Esophagus muscularis mucosa (tissue), 4 donors: ENCODE measurements around the gene AIFM3. TPM values are rescaled to one million over a fixed set of nuclear protein-coding genes. Genes with fewer than 3 reads are reported as not detected.
"Not testable (repeated sequence)": the region's sequence is repeated elsewhere in the genome, so short reads cannot be mapped to it uniquely, and the experiment has no call there.

Experiments
- DNase-seq: peaks from one replicate; pipeline ENCODE4 v3.0.0-alpha.2; 2017; ENCODE audit errors: extremely low spot score
- H3K27ac ChIP-seq, 4 donors: fragments of 200-600 bp; sonication (generic); replicated peaks in 1 of 4; 1 replicate in 3 of 4; 2 replicates in 1 of 4; pipeline ENCODE4 v1.5.1; 2016 to 2019; ENCODE audit warnings: mild to moderate bottlenecking in 1 of 4
- H3K27me3 ChIP-seq, 4 donors: fragments of 200-600 bp; sonication (generic); one replicate each; pipeline versions ENCODE4 v1.5.1 to v1.6.0; 2016 to 2019
- H3K36me3 ChIP-seq, 4 donors: fragments of 200-600 bp; sonication (generic); one replicate each; pipeline ENCODE4 v1.5.1; 2016 to 2019
- H3K4me1 ChIP-seq, 4 donors: fragments of 200-600 bp; sonication (generic); one replicate each; pipeline ENCODE4 v1.5.1; 2016 to 2019
- H3K4me3 ChIP-seq, 4 donors: fragments of 200-600 bp; sonication (generic); 1 replicate in 2 of 4; 2 replicates in 2 of 4; pipeline ENCODE4 v1.5.1; 2016 to 2019; ENCODE audit warnings: mild to moderate bottlenecking in 4 of 4, moderate library complexity in 1 of 4
- H3K9me3 ChIP-seq, 4 donors: fragments of 200-600 bp; sonication (generic); 1 replicate in 3 of 4; 2 replicates in 1 of 4; pipeline ENCODE4 v1.5.1; 2016 to 2019
- CTCF ChIP-seq, 3 experiments: fragments of 200-600 bp in 2 of 3; fragments of 450-650 bp in 1 of 3; sonication (generic) in 2 of 3; IDR thresholded peaks; one replicate each; pipeline ENCODE4 v1.5.1; 2017 to 2019; ENCODE audit warnings: antibody characterized with exemption in 3 of 3, mild to moderate bottlenecking in 2 of 3, moderate library complexity in 1 of 3
- EP300 ChIP-seq: sonication (generic); formaldehyde crosslinking; IDR thresholded peaks from one replicate; pipeline ENCODE4 v1.6.1; 2017; ENCODE audit warnings: antibody characterized with exemption
- POLR2A ChIP-seq: fragments of 450-650 bp; IDR thresholded peaks from one replicate; pipeline ENCODE4 v1.6.1; 2017; ENCODE audit warnings: antibody characterized with exemption, moderate library complexity, mild to moderate bottlenecking, low read depth
- POLR2AphosphoS5 ChIP-seq, 2 donors: sonication (generic); formaldehyde crosslinking; IDR thresholded peaks; one replicate each; pipeline ENCODE4 v1.6.1; 2017; ENCODE audit warnings: antibody characterized with exemption in 2 of 2
- WGBS: methylation state at CpG from one replicate; pipeline ENCODE4 v1.1.5; 2018; 5-methylcytosine and 5-hydroxymethylcytosine counted together
- intact Hi-C: fragments of 100-400 bp; cut with DNase I; formaldehyde crosslinking; loops from one replicate; pipeline ENCODE4 v1.15.1; 2023
- total RNA-seq, 4 donors: library from RNA; depleted of rRNA; stranded (reverse); fragments of >200 nt; gene quantifications; one replicate each; pipeline versions ENCODE4 v1.1.0 to v1.2.1, GENCODE V29; 2016

Gene AIFM3
- total RNA-seq, 4 donors from 2014 or later = 0.92 to 1.7 (median 1.4) TPM

DNA sequence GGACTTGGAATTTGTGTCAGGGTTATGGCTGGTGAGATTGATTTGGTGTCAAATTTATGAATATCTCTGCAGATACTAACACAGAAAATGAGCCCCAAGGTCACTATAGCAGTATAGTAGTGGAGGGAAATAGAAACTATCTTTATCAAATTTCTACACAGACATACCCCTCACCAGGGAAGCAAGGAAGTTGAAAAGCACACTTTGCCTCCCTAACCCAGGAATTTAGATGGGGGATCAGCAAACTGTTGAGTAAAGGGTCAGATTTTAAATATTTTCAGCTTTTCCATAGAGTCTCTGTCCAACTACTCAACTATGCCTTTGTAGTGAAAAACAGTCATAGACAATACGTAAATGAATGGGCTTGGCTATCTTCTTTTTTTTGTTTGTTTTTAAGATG, 37.1 kb upstream of the AIFM3 start:
- 91% methylated on average over 1 of the region's 1 CpG for WGBS
- DNase-seq = no peak
- intact Hi-C loops = no loop called here
- Histone ChIP-seq H3K27ac (no peak overlapping the region), H3K36me3 (peaks cover 5 to 19% (median 10%) of the 10 kb centered on the region in 4 donors), H3K9me3 (no peaks in the 10 kb centered on the region), H3K27me3 (no peaks in the 10 kb centered on the region), H3K4me1 (peaks cover 20 to 68% (median 47%) of the 10 kb centered on the region in 4 donors), H3K4me3 (no peak overlapping the region)
- no peak for TF ChIP-seq POLR2A
- TF ChIP-seq POLR2AphosphoS5 (IDR thresholded peaks at IDR 0.05) = no peak
- TF ChIP-seq CTCF (IDR thresholded peaks at IDR 0.05) = no peak
- no peak for TF ChIP-seq EP300

DNA sequence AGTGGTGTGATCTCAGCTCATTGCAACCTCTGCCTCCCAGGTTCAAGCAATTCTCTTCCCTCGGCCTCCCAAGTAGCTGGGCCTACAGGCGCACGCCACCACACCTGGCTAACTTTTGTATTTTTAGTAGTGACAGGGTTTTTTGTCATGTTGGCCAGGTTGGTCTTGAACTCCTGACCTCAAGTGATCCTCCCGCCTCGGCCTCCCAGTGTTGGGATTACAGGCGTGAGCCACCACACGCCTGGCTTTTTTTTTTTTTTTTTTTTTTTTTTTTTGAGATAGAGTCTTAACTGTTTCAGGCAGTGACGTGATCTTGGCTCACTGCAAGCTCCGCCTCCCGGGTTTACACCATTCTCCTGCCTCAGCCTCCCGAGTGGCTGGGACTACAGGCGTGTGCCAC, 36.6 kb upstream of the AIFM3 start:
- intact Hi-C loops, H3K27me3 ChIP-seq, DNase-seq, H3K27ac ChIP-seq, H3K4me3 ChIP-seq, H3K9me3 ChIP-seq: not testable (repeated sequence)
- Histone ChIP-seq H3K36me3 (peaks cover 5 to 23% (median 13%) of the 10 kb centered on the region in 4 donors), H3K4me1 (peaks cover 20 to 66% (median 44%) of the 10 kb centered on the region in 4 donors)
- whole genome bisulfite sequencing = 96% methylated on average over 12 of the region's 12 CpGs

- WGBS = 74% methylated on average over 4 of the region's 4 CpGs
- no peaks in the 10 kb centered on the region for H3K9me3 ChIP-seq
- no peak for DNase-seq
- intact Hi-C loops = no loop called here
- H3K4me1 ChIP-seq = peaks cover 17 to 65% (median 44%) of the 10 kb centered on the region in 4 donors
- no peak overlapping the region for H3K4me3 ChIP-seq
- H3K27me3 ChIP-seq = no peaks in the 10 kb centered on the region
- TF ChIP-seq POLR2A (no peak), POLR2AphosphoS5 (IDR thresholded peaks at IDR 0.05) (no peak), EP300 (no peak), CTCF (IDR thresholded peaks at IDR 0.05) (no peak)
- no peak overlapping the region for H3K27ac ChIP-seq
- H3K36me3 ChIP-seq = peaks cover 5 to 31% (median 19%) of the 10 kb centered on the region in 4 donors
Observed at GRCh38 chr22:20931126-20931654, 35.9 kb upstream of the AIFM3 start.

DNA sequence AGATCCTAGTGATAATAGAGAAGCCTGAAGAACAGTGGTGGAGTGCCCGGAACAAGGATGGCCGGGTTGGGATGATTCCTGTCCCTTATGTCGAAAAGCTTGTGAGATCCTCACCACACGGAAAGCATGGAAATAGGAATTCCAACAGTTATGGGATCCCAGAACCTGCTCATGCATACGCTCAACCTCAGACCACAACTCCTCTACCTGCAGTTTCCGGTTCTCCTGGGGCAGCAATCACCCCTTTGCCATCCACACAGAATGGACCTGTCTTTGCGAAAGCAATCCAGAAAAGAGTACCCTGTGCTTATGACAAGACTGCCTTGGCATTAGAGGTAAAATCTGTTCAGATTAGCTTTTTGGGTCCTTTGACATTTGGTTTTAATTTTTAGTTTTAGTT, 33.1 kb upstream of the AIFM3 start:
- Histone ChIP-seq H3K4me3 (no peak overlapping the region), H3K9me3 (no peaks in the 10 kb centered on the region), H3K36me3 (peaks cover 5 to 44% (median 28%) of the 10 kb centered on the region in 4 donors), H3K4me1 (peaks cover 30 to 73% (median 51%) of the 10 kb centered on the region in 4 donors), H3K27ac (no peak overlapping the region), H3K27me3 (no peaks in the 10 kb centered on the region)
- WGBS = 94% methylated on average over 7 of the region's 7 CpGs
- intact Hi-C loops = no loop called here
- no peak for DNase-seq
- TF ChIP-seq EP300 = no peak
- TF ChIP-seq POLR2A = no peak
- TF ChIP-seq POLR2AphosphoS5 (IDR thresholded peaks at IDR 0.05) = no peak
- TF ChIP-seq CTCF (IDR thresholded peaks at IDR 0.05) = no peak

GRCh38 chr22:20935049-20935448, 32.0 kb upstream of the AIFM3 start:
- Histone ChIP-seq H3K36me3 (peaks cover 5 to 44% (median 28%) of the 10 kb centered on the region in 4 donors), H3K4me1 (peaks cover 36 to 72% (median 55%) of the 10 kb centered on the region in 4 donors)
- DNase-seq, H3K4me3 ChIP-seq, H3K27ac ChIP-seq, H3K27me3 ChIP-seq, intact Hi-C loops, H3K9me3 ChIP-seq: not testable (repeated sequence)
- WGBS = 95% methylated on average over 9 of the region's 9 CpGs

DNA sequence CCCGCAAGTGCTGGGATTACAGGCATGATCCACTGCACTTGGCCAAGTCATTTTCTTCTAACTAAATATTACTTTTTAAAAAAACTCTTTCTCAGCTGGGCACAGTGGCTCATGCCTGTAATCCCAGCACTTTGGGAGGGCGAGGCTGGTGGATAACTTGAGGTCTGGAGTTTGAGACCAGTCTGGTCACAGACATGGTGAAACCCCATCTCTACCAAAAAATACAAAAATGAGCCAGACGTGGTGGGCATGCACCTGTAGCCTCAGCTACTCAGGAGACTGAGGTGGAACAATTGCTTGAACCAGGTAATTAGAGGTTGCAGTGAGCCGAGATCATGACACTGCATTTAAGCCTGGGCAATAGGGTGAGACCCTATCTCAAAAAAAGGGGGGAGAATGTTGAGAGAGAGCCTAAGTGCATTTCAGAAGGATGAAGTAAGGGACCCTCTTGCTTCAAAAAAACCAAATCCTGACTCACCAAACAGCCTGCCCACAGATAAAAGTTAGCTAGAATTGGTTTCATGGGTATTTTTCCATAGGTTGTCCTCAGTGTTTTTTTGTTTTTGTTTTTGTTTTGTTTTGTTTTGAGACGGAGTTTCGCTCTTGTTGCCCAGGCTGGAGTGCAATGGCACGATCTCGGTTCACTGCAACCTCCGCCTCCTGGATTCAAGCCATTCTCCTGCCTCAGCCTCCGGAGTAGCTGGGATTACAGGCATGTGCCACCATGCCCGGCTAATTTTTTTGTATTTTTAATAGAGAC, 31.1 kb upstream of the AIFM3 start:
- intact Hi-C loops, DNase-seq, H3K27me3 ChIP-seq, H3K4me3 ChIP-seq, H3K27ac ChIP-seq, H3K9me3 ChIP-seq: not testable (repeated sequence)
- Histone ChIP-seq H3K36me3 (peaks cover 5 to 44% (median 28%) of the 10 kb centered on the region in 4 donors), H3K4me1 (peaks cover 42 to 81% (median 62%) of the 10 kb centered on the region in 4 donors)
- 85% methylated on average over 11 of the region's 11 CpGs for WGBS
